HG02885 (cell line): ENCODE data around the gene SERPINH1.

Experiments used
- ATAC-seq: cut with Tn5 transposase; IDR thresholded peaks from one replicate; pipeline ENCODE4 v1.9.1; 2021; ENCODE audit warnings: mild to moderate bottlenecking; ENCODE audit not compliant: unreplicated experiment, poor library complexity

Gene SERPINH1

GRCh38 chr11:75593286-75593915, 31.3 kb downstream of the SERPINH1 start:
- no peak for ATAC-seq

- no peak for ATAC-seq
These were observed 32.2 kb downstream of the SERPINH1 start for GRCh38 chr11:75594211-75594610.

- no peak for ATAC-seq
These were observed 33.4 kb downstream of the SERPINH1 start for GRCh38 chr11:75595429-75595828.

GRCh38 chr11:75596914-75597313, 34.9 kb downstream of the SERPINH1 start:
- ATAC-seq = no peak

GRCh38 chr11:75597636-75598035, 35.6 kb downstream of the SERPINH1 start:
- ATAC-seq = no peak

DNA sequence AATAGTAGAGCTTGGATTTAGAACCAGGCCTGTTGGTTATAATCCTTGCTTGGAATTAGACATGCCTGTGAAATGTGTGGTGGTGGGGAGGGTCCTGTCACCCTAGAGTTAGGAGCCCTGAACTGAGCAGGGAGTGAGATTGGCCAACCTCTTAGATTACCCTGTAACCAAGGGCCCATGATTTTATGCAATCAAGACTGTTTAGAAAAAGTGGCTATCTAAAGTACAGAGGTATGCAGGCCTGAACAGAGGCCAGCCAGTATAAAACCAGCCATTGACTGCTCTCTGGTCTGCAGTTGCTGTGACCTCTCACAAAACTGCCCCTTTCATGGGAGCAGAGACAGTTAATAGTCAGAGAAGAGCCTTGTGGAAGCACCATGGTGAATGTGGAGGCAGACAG, 36.2 kb downstream of the SERPINH1 start:
- ATAC-seq = no peak

GRCh38 chr11:75598900-75599299, 36.8 kb downstream of the SERPINH1 start:
- no peak for ATAC-seq

GRCh38 chr11:75600356-75600755, 38.3 kb downstream of the SERPINH1 start:
- ATAC-seq = no peak

- ATAC-seq = no peak
These were observed 39.4 kb downstream of the SERPINH1 start for GRCh38 chr11:75601494-75601893.

DNA sequence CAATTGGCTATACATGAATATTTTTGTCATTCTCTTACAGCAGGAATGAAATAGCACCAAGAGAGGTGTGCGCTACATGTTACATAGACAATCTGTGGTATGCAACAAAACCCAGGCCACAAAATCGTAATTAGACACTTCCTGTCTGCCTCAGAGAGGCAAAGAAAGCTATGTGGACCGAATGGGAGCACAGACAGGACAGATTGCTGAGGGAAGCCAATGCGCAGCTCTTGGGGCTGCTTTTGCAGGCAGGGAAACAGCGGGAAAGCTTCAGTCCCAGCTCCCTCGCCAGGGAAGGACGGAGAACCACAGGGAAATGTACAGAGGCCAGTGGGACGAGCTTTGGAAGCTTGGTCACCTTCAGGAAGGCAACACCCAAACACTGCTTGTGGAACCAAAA, 40.9 kb downstream of the SERPINH1 start:
- ATAC-seq = no peak

DNA sequence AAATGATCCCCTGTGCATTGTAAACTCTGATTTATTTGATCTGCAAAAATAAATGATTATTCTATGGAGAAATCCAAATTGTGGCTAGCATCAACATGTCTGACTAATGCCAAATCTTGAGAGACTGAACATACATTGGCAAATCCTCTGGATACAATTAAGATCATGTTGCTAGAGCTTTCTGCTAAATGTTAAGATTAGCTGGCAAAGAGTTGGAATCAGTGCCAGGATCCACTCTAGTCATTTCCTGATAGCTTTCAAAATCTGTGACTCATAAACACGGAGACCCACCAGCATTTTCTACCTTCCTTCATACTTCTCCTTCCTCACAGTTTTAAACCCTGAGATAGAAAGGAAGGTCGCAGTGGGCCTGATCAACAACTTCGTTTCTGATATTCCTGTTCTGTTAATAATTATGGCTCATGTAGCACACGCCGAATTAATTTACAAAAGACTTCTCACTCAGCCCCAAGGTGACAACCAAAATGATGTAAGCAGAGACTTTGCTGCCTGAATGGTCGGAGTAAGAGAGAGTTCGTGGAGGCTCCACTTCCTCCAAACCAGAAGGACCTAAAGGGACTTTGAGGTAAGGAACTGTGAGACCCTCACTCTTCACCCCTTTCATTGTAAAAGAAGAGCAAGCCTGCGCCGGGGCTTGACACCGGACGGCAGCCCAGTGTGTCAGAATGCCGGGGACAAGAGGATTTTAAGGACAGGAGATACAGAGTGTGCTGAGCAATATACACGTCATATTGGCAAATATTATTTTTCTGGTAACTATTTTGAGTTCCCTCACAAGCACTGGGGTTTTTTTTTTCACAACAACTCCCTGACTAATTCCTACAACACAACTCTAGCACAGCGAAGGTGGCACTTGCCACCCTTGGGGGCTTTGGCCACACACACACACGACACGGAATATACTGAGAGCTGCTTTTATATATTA, 42.0 kb downstream of the SERPINH1 start:
- ATAC-seq = no peak

DNA sequence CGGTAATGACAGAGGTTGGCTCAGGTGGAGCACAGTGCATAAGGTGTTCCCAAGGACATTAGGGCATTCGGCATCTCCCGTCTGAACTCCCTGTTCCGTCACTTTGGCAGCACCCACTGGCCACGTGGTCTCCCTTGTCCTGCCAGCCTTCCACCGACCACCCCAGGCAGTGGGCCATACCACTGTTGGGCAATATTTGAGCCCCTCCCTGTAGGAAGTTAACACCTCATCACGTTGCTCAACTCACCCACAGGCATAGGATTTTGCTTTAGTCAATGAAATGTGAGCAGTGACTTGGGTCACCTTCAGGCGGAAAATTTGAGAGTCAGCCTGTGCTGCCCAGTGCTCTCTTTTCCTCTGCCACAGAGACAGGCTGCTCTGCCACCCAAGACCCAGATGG, 44.0 kb downstream of the SERPINH1 start:
- no peak for ATAC-seq

DNA sequence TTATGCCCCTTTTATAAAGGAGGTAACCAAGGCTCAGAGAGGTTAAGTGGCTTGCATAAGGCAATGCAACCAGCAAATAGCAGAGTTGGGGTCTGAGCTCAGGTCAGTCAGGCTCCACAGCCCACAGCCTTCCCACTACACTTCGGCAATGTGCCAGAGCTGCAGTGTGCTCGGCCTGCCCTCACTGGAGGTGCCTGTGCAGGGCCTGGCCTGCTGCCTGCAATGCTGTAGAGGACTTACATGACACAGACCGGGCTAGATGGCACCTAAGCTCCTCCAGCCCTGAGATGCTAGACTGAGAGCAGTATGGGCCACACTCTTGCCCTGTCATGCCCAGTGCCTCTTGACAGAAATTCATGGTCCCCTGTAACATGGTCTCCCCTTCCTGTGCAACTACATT, 49.8 kb downstream of the SERPINH1 start:
- no peak for ATAC-seq

DNA sequence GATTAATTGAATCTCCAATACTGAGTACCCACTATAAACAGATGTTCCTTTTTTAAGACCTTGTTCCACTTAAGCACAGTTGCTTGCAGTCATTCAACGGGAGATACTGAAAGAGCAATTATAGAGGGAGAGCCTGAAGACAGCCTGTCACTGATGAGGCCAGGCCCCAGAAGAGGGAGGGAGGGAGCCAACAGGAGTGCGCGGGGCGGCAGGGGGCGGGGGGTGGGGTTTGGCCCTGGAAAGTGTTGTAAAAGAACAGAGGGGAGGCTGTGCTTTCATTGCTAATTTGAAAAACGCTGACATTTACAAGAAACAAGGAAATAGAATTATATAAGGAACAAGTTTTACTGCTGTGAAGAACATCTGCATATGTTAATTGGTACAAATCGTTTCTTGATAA, 53.7 kb downstream of the SERPINH1 start:
- no peak for ATAC-seq

- no peak for ATAC-seq
These were observed 54.2 kb downstream of the SERPINH1 start for GRCh38 chr11:75616281-75616680.
